Measurements from ENCODE around the gene ACTA2.

The ACTA2 gene

GRCh38 chr10:88994019-88994418 is 41.4 kb upstream of the ACTA2 start (continued):
- TF ChIP-seq TSHZ2 (CRISPR knock-in tag; IDR thresholded peaks at IDR 0.05): no peak

- no peak for ATAC-seq
Measured at GRCh38 chr10:88992921-88993524, 40.5 kb upstream of the ACTA2 start.

GRCh38 chr10:88991899-88992320 is 39.3 kb upstream of the ACTA2 start:
- TF ChIP-seq CSRNP3 (CRISPR knock-in tag; IDR thresholded peaks at IDR 0.05) (no peak), ISL1 (CRISPR knock-in tag; IDR thresholded peaks at IDR 0.05) (peak; percentile 9; the same call in 1 of the 2 replicates)
- ATAC-seq: no peak

More at GRCh38 chr10:88992921-88993524, 40.5 kb upstream of the ACTA2 start:
- no peak for TF ChIP-seq OSR1 (CRISPR knock-in tag; IDR thresholded peaks at IDR 0.05)
- no peak for TF ChIP-seq TSHZ2 (CRISPR knock-in tag; IDR thresholded peaks at IDR 0.05)
- no peak for TF ChIP-seq PATZ1 (CRISPR knock-in tag; IDR thresholded peaks at IDR 0.05; ENCODE audit: borderline replicate concordance)
- TF ChIP-seq PPARA (CRISPR knock-in tag; IDR thresholded peaks at IDR 0.05; ENCODE audit: borderline replicate concordance): no peak
- no peak for TF ChIP-seq ZNF70 (CRISPR knock-in tag; IDR thresholded peaks at IDR 0.05)
- no peak for TF ChIP-seq ZFP30 (CRISPR knock-in tag; IDR thresholded peaks at IDR 0.05)
- TF ChIP-seq CSRNP3 (CRISPR knock-in tag; IDR thresholded peaks at IDR 0.05): no peak
- TF ChIP-seq ISL1 (CRISPR knock-in tag; IDR thresholded peaks at IDR 0.05): no peak

GRCh38 chr10:88991161-88991898 is 38.8 kb upstream of the ACTA2 start:
- peak; percentile 71 for ATAC-seq
- no peak for TF ChIP-seq RARB (CRISPR knock-in tag; IDR thresholded peaks at IDR 0.05)
- no peak for TF ChIP-seq SNAI2 (CRISPR knock-in tag; IDR thresholded peaks at IDR 0.05)
- TF ChIP-seq ISL1 (CRISPR knock-in tag; IDR thresholded peaks at IDR 0.05): no peak
- TF ChIP-seq ESRRG (CRISPR knock-in tag; IDR thresholded peaks at IDR 0.05): no peak
- TF ChIP-seq PATZ1 (CRISPR knock-in tag; IDR thresholded peaks at IDR 0.05; ENCODE audit: borderline replicate concordance): no peak
- no peak for TF ChIP-seq ZNF70 (CRISPR knock-in tag; IDR thresholded peaks at IDR 0.05)
- no peak for TF ChIP-seq ZFP3 (CRISPR knock-in tag; IDR thresholded peaks at IDR 0.05)
- TF ChIP-seq ARNTL (CRISPR knock-in tag; IDR thresholded peaks at IDR 0.05; ENCODE audit: borderline replicate concordance, low read depth): no peak
- no peak for TF ChIP-seq TOX (CRISPR knock-in tag; IDR thresholded peaks at IDR 0.05; ENCODE audit: borderline replicate concordance)
- no peak for TF ChIP-seq POU6F1 (CRISPR knock-in tag; IDR thresholded peaks at IDR 0.05; ENCODE audit: borderline replicate concordance, low read depth)
- TF ChIP-seq ZC3H10 (CRISPR knock-in tag; IDR thresholded peaks at IDR 0.05): no peak
- TF ChIP-seq ZNF565 (CRISPR knock-in tag; conservative IDR thresholded peaks at IDR 0.05; ENCODE audit: low read depth): no peak
- no peak for TF ChIP-seq TCF4 (CRISPR knock-in tag; IDR thresholded peaks at IDR 0.05; ENCODE audit: borderline replicate concordance)
- no peak for TF ChIP-seq PPARA (CRISPR knock-in tag; IDR thresholded peaks at IDR 0.05; ENCODE audit: borderline replicate concordance)

Measured in SK-N-SH treated with all-trans-retinoic acid at 6 μM for 48 hours (cell line).